Heart right ventricle (tissue), 16 donors: ENCODE data around the gene MACROD2. TPM values are rescaled to one million over a fixed set of nuclear protein-coding genes. Genes with fewer than 3 reads are reported as not detected.

Source experiments
- ATAC-seq, 8 donors: fragments of 200-7000 bp; cut with Tn5 transposase; one replicate each; pipeline ENCODE4 v1.9.1; 2020; ENCODE audit warnings: mild to moderate bottlenecking in 8 of 8, moderate library complexity in 8 of 8, moderate number of reproducible peaks in 1 of 8
- DNase-seq, 2 donors: peaks; one replicate each; pipeline ENCODE4 v3.0.0-alpha.2; 2020
- H3K27ac ChIP-seq, 10 donors: fragments of 200-600 bp; sonication (generic) in 2 of 10; one replicate each; pipeline versions ENCODE4 v1.5.0 to v1.8.0; 2020 to 2022; ENCODE audit warnings: mild to moderate bottlenecking in 3 of 10
- H3K27me3 ChIP-seq, 7 donors: fragments of 200-600 bp; one replicate each; pipeline ENCODE4 v1.8.0; 2021 to 2022; ENCODE audit warnings: mild to moderate bottlenecking in 2 of 7
- H3K36me3 ChIP-seq, 9 donors: fragments of 200-600 bp; sonication (generic) in 1 of 9; one replicate each; pipeline versions ENCODE4 v1.5.0 to v1.8.0; 2020 to 2022; ENCODE audit warnings: mild to moderate bottlenecking in 2 of 9
- H3K4me1 ChIP-seq, 9 donors: fragments of 200-600 bp; sonication (generic) in 1 of 9; one replicate each; pipeline versions ENCODE4 v1.5.0 to v1.8.0; 2020 to 2022; ENCODE audit warnings: mild to moderate bottlenecking in 4 of 9
- H3K4me3 ChIP-seq, 10 donors: fragments of 200-600 bp; sonication (generic) in 2 of 10; one replicate each; pipeline versions ENCODE4 v1.5.0 to v1.8.0; 2020 to 2022; ENCODE audit warnings: mild to moderate bottlenecking in 7 of 10, moderate library complexity in 2 of 10
- H3K9me3 ChIP-seq, 11 donors: fragments of 200-600 bp in 10 of 11; sonication (generic) in 2 of 11; one replicate each; pipeline versions ENCODE4 v1.5.0 to v1.8.0; 2013 to 2022; ENCODE audit warnings: mild to moderate bottlenecking in 2 of 11, control low read depth in 1 of 11, moderate library complexity in 1 of 11
- CTCF ChIP-seq, 9 donors: fragments of 200-600 bp; sonication (generic) in 2 of 9; IDR thresholded peaks; one replicate each; pipeline versions ENCODE4 v1.5.0 to v1.8.0; 2021 to 2022; ENCODE audit warnings: antibody characterized with exemption in 9 of 9, mild to moderate bottlenecking in 5 of 9, moderate library complexity in 1 of 9
- WGBS, 2 donors: extraction: QIAGEN DNeasy Blood & Tissue Kit; methylation state at CpG; one replicate each; pipeline ENCODE4 v1.1.7; 2013; ENCODE audit warnings: inconsistent platforms in 1 of 2; 5-methylcytosine and 5-hydroxymethylcytosine counted together
- intact Hi-C, 10 donors: fragments of 100-400 bp; cut with DNase I; formaldehyde crosslinking; loops; one replicate each; pipeline versions ENCODE4 v1.11.1 to v1.14.2; 2022
- polyA plus RNA-seq, 2 donors: library from polyadenylated mRNA; stranded (reverse); fragments of 200-250 nt; gene quantifications; one replicate each; pipeline ENCODE4 v1.2.3, GENCODE V29; 2013
- total RNA-seq, 10 donors: library from RNA; stranded (reverse); fragmentation: NEBNext Ultra II Directional in 3 of 10; extraction: Animal tissue kit (Norgen Biotek cat#: 25700) in 3 of 10; gene quantifications; one replicate each; pipeline versions ENCODE4 v1.2.1 to v1.2.4, GENCODE V29; 2021 to 2023
- donor health status: Arrhythmogenic right ventricular cardiomyopathy.
- donor health status: ischemic (EF 13 %, LVEDD 7.1; RV severe dilation, severe dysfunction).
- donor health status: healthy with polysubstance abuse.
- donor health status: DM: no; HTN: yes; CAD: no.
- donor health status: DM: no; HTN: no; CAD: no.
- donor health status: ischemic (EF 25% LVEDD 6.9; RV normal size, moderate dysfunction).
- donor health status: ischemic (EF 25% LVEDD 5.7; RV mildly dilated, moderate dysfunction).
- donor health status: healthy.
- donor health status: DM: yes; HTN: yes; CAD: no.
- donor health status: Ischemic cardiomyopathy.
- donor health status: ischemic (EF 35%, LVEDD 5.7; RV mildly dilated, moderate dysfunction).
- donor health status: nonischemic (EF 11% LVEDD 7.7; RV severe dilation, severe dysfunction).
- donor health status: DM: yes; HTN: yes; CAD: no.
- donor health status: PGD.
- donor health status: ischemic (EF 29% LVEDD 5.4; RV normal size, mild dysfunction).
- donor health status: nonischemic (EF 23%, LVEDD 6.1; RV moderate dilation, normal function).

The MACROD2 gene
- total and polyA plus RNA-seq, 12 donors: 0.28 to 6.4 (median 4.1) TPM

- Histone ChIP-seq H3K27me3 (no peaks in the 10 kb centered on the region), H3K9me3 (peaks cover 0 to 5% (median 0%) of the 10 kb centered on the region in 11 donors), H3K4me3 (no peak overlapping the region), H3K27ac (no peak overlapping the region), H3K4me1 (no peaks in the 10 kb centered on the region), H3K36me3 (no peaks in the 10 kb centered on the region)
- TF ChIP-seq CTCF (IDR thresholded peaks at IDR 0.05): no peak
- intact Hi-C loops: no loop called here
- no peak for ATAC-seq
- 81 to 83% methylated on average over 3 of the region's 3 CpGs for WGBS, 2 donors
- DNase-seq: no peak
These were observed 1041.6 kb downstream of the MACROD2 start for GRCh38 chr20:15036948-15037347.

GRCh38 chr20:15039088-15039752, 1043.9 kb downstream of the MACROD2 start:
- Histone ChIP-seq H3K4me3 (no peak overlapping the region), H3K4me1 (no peaks in the 10 kb centered on the region), H3K27me3 (no peaks in the 10 kb centered on the region), H3K36me3 (no peaks in the 10 kb centered on the region), H3K9me3 (no peaks in the 10 kb centered on the region), H3K27ac (no peak overlapping the region)
- no peak for TF ChIP-seq CTCF (IDR thresholded peaks at IDR 0.05)
- no peak for DNase-seq
- WGBS, 2 donors: 52 to 61% methylated on average over 2 of the region's 2 CpGs
- intact Hi-C loops: no loop called here
- ATAC-seq: no peak

- no peak overlapping the region for H3K4me3 ChIP-seq
- WGBS, 2 donors: 88 to 91% methylated on average over 1 of the region's 1 CpG
- no peak overlapping the region for H3K27ac ChIP-seq
- H3K27me3 ChIP-seq: no peaks in the 10 kb centered on the region
- H3K36me3 ChIP-seq: no peaks in the 10 kb centered on the region
- ATAC-seq: no peak
- H3K4me1 ChIP-seq: peaks cover 0 to 4% (median 0%) of the 10 kb centered on the region in 9 donors
- no peak for DNase-seq
- intact Hi-C loops: no loop called here
- H3K9me3 ChIP-seq: no peaks in the 10 kb centered on the region
- no peak for TF ChIP-seq CTCF (IDR thresholded peaks at IDR 0.05)
These were observed 1047.4 kb downstream of the MACROD2 start for GRCh38 chr20:15042723-15043122.

GRCh38 chr20:15045246-15045645, 1049.9 kb downstream of the MACROD2 start:
- no peak for TF ChIP-seq CTCF (IDR thresholded peaks at IDR 0.05)
- ATAC-seq (peak in 4 of 8 donors; percentile 61 to 89 (median 70)), DNase-seq (no peak)
- Histone ChIP-seq H3K27ac (no peak overlapping the region), H3K4me3 (no peak overlapping the region), H3K4me1 (peaks cover 0 to 4% (median 0%) of the 10 kb centered on the region in 9 donors), H3K27me3 (no peaks in the 10 kb centered on the region), H3K9me3 (no peaks in the 10 kb centered on the region), H3K36me3 (no peaks in the 10 kb centered on the region)
- intact Hi-C loops: no loop called here
- WGBS, 2 donors: 34 to 37% methylated on average over 4 of the region's 4 CpGs
